ENCODE results near the gene SCYGR3.

The SCYGR3 gene

DNA sequence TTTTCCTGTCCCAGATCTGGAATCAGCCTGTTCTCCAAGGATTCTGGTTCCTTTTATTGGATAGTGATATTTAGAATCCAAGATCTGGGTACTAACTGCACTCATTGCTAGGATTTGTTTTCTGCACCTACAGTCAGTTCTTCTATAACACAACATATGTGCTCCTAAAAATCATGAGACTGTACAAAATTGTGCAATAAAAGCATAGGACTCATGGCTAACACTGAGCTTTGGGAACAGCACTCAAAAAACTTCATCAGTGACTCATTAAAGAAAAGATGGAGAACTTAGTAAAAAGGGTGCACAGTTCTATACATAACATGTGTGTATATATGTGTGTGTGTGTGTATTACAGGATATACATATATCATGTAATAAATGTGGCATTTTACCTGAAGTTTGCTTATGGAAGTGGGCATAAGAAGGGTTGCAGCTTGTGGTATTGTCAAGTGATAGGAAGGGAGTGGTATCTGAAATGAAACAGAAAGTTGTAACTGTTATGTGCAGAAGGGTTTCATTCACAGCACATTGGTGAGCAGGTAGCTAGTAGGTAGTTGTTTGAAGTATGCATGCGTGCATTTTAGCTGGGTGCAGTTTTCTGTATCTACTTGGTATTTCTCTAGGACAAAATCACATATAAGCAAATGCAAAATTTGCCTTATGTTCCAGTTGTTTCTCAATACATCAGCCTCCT lies 21.8 kb downstream of the SCYGR3 start:
- TF ChIP-seq CTCF (IDR thresholded peaks at IDR 0.05): no peak
- Histone ChIP-seq H3K4me1 (ENCODE audit: control insufficient read depth in 1 of 2, insufficient read depth in 1 of 2, low read depth in 1 of 2, low read length in 1 of 2) (no peaks in the 10 kb centered on the region), H3K36me3 (no peaks in the 10 kb centered on the region), H3K9me3 (no peaks in the 10 kb centered on the region), H3K27me3 (peaks cover 49% of the 10 kb centered on the region), H3K27ac (no peak overlapping the region), H3K4me3 (ENCODE audit: low read depth in 1 of 2, low read length in 1 of 2) (no peak overlapping the region)

DNA sequence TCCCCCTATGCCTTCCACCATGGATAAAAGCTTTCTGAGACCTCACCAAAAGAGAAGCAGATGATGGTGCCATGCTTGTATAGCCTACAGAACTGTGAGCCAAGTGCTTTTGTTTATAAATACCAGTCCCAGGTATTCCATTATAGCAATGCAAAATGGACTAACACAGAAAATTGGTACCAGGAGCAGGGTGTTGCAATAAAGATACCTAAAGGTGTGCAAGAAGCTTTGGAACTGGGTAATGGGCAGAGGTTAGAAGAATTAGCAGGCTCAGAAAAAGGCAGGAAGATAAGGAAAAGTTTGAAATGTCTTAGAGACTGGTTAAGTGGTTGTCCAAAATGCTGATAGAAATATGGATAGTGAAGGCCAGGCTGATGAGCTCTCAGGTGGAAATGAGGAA lies 32.3 kb downstream of the SCYGR3 start:
- Histone ChIP-seq H3K36me3 (no peaks in the 10 kb centered on the region), H3K27me3 (peaks cover 11% of the 10 kb centered on the region), H3K4me1 (ENCODE audit: control insufficient read depth in 1 of 2, insufficient read depth in 1 of 2, low read depth in 1 of 2, low read length in 1 of 2) (no peaks in the 10 kb centered on the region), H3K4me3 (ENCODE audit: low read depth in 1 of 2, low read length in 1 of 2) (no peak overlapping the region), H3K27ac (no peak overlapping the region), H3K9me3 (no peaks in the 10 kb centered on the region)
- TF ChIP-seq CTCF (IDR thresholded peaks at IDR 0.05): no peak

DNA sequence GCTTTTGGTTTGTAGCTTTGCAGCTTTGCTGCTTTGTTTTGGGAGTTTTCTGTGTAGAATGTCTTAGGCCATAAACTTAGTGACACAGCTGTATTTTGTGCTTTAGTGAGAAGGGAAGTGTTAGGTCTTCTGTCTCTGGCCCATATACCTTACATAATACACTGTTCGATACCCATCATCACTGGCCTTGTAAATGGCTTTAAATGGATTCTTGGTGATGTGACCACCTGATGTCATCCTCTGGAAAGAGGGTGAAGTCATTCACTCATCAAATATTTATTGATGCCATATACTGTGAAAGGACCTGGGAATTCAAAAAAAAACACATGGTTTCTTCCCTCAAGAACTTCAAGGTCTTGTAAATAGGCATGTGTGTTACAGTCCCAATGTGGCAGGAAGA lies 34.8 kb downstream of the SCYGR3 start:
- Histone ChIP-seq H3K9me3 (no peaks in the 10 kb centered on the region), H3K36me3 (no peaks in the 10 kb centered on the region), H3K27me3 (peaks cover 10% of the 10 kb centered on the region), H3K4me3 (ENCODE audit: low read depth in 1 of 2, low read length in 1 of 2) (no peak overlapping the region), H3K4me1 (ENCODE audit: control insufficient read depth in 1 of 2, insufficient read depth in 1 of 2, low read depth in 1 of 2, low read length in 1 of 2) (no peaks in the 10 kb centered on the region), H3K27ac (no peak overlapping the region)
- no peak for TF ChIP-seq CTCF (IDR thresholded peaks at IDR 0.05)

- Histone ChIP-seq H3K36me3 (no peaks in the 10 kb centered on the region), H3K9me3 (no peaks in the 10 kb centered on the region), H3K27me3 (peaks cover 17% of the 10 kb centered on the region), H3K4me3 (ENCODE audit: low read depth in 1 of 2, low read length in 1 of 2) (no peak overlapping the region), H3K4me1 (ENCODE audit: control insufficient read depth in 1 of 2, insufficient read depth in 1 of 2, low read depth in 1 of 2, low read length in 1 of 2) (no peaks in the 10 kb centered on the region), H3K27ac (no peak overlapping the region)
- TF ChIP-seq CTCF (IDR thresholded peaks at IDR 0.05): no peak
These were observed 36.0 kb downstream of the SCYGR3 start for GRCh38 chr2:227578642-227579041.

DNA sequence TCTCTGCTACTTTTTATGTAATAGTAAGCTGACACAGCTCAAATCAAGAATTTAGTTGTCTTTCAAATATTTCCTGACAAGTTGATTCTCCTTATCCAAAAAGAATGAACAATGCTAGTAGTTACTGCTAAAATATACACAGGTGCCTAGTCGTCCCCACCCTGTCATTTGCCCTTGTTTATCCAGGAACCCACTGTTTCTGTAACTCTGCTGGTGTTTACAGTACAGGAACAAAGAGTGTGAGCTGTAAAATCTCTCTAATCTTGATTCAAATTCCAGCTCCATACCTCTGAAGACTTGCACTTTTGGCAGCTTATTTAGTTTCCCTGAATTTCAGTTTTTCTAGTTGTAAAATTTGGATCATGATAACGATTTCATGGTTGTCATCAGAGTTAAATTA lies 37.1 kb downstream of the SCYGR3 start:
- Histone ChIP-seq H3K4me1 (ENCODE audit: control insufficient read depth in 1 of 2, insufficient read depth in 1 of 2, low read depth in 1 of 2, low read length in 1 of 2) (no peaks in the 10 kb centered on the region), H3K9me3 (no peaks in the 10 kb centered on the region), H3K4me3 (ENCODE audit: low read depth in 1 of 2, low read length in 1 of 2) (no peak overlapping the region), H3K36me3 (no peaks in the 10 kb centered on the region), H3K27ac (no peak overlapping the region), H3K27me3 (peaks cover 23% of the 10 kb centered on the region)
- no peak for TF ChIP-seq CTCF (IDR thresholded peaks at IDR 0.05)
